Skeletal muscle tissue (tissue), 4 donors: ENCODE measurements around the gene TOM1L2. TPM values are rescaled to one million over a fixed set of nuclear protein-coding genes. Genes with fewer than 3 reads are reported as not detected.

ENCODE experiments used
- H3K27ac ChIP-seq: one replicate; pipeline ENCODE4 v1.7.0; 2013; ENCODE audit warnings: mild to moderate bottlenecking, low read depth, low read length, inconsistent platforms
- H3K27me3 ChIP-seq, 3 donors: one replicate each; pipeline ENCODE4 v1.7.0; 2013; ENCODE audit warnings: low read length in 3 of 3; ENCODE audit not compliant: control insufficient read depth in 3 of 3, insufficient read depth in 3 of 3
- H3K36me3 ChIP-seq, 3 donors: one replicate each; pipeline ENCODE4 v1.7.0; 2013; ENCODE audit warnings: low read length in 3 of 3; ENCODE audit not compliant: control insufficient read depth in 3 of 3, insufficient read depth in 3 of 3
- H3K4me1 ChIP-seq, 3 donors: one replicate each; pipeline ENCODE4 v1.7.0; 2013; ENCODE audit warnings: low read length in 3 of 3, mild to moderate bottlenecking in 3 of 3; ENCODE audit not compliant: control insufficient read depth in 3 of 3, insufficient read depth in 3 of 3
- H3K4me3 ChIP-seq, 3 donors: one replicate each; pipeline ENCODE4 v1.7.0; 2013; ENCODE audit warnings: low read length in 3 of 3
- H3K9ac ChIP-seq, 3 donors: one replicate each; pipeline ENCODE4 v1.7.0; 2013; ENCODE audit warnings: low read length in 3 of 3, mild to moderate bottlenecking in 3 of 3, moderate library complexity in 2 of 3, low read depth in 1 of 3
- H3K9me3 ChIP-seq, 3 donors: one replicate each; pipeline ENCODE4 v1.7.0; 2013; ENCODE audit warnings: low read length in 3 of 3; ENCODE audit not compliant: control insufficient read depth in 3 of 3
- total RNA-seq: library from RNA; depleted of rRNA; stranded (reverse); fragments of >200 nt; gene quantifications from one replicate; pipeline ENCODE4 v1.2.3, GENCODE V29; 2014
- donor health status: Osteomylitis.

TOM1L2 gene
- total RNA-seq, 1 donor from 2014 or later: 14.1 TPM

- Histone ChIP-seq H3K27ac (no peak overlapping the region), H3K27me3 (no peaks in the 10 kb centered on the region), H3K4me3 (no peak overlapping the region), H3K36me3 (peaks cover 0 to 5% (median 0%) of the 10 kb centered on the region in 3 donors), H3K4me1 (peaks cover 10 to 23% (median 13%) of the 10 kb centered on the region in 3 donors), H3K9ac (no peak overlapping the region), H3K9me3 (no peaks in the 10 kb centered on the region)
Observed at GRCh38 chr17:17950347-17950746, 21.9 kb downstream of the TOM1L2 start.

- H3K27me3 ChIP-seq: no peaks in the 10 kb centered on the region
- H3K4me3 ChIP-seq: no peak overlapping the region
- H3K9me3 ChIP-seq: no peaks in the 10 kb centered on the region
- H3K36me3 ChIP-seq: peaks cover 0 to 2% (median 0%) of the 10 kb centered on the region in 3 donors
- no peak overlapping the region for H3K27ac ChIP-seq
- peaks cover 26 to 39% (median 30%) of the 10 kb centered on the region in 3 donors for H3K4me1 ChIP-seq
- H3K9ac ChIP-seq: no peak overlapping the region
Observed at GRCh38 chr17:17947966-17948365, 24.2 kb downstream of the TOM1L2 start.

GRCh38 chr17:17947309-17947708, 24.9 kb downstream of the TOM1L2 start:
- Histone ChIP-seq H3K27ac (no peak overlapping the region), H3K27me3 (no peaks in the 10 kb centered on the region), H3K9me3 (no peaks in the 10 kb centered on the region), H3K4me1 (peaks cover 31 to 45% (median 32%) of the 10 kb centered on the region in 3 donors), H3K36me3 (peaks cover 0 to 2% (median 0%) of the 10 kb centered on the region in 3 donors), H3K4me3 (no peak overlapping the region), H3K9ac (no peak overlapping the region)

- no peak overlapping the region for H3K4me3 ChIP-seq
- no peaks in the 10 kb centered on the region for H3K27me3 ChIP-seq
- peaks cover 32 to 54% (median 35%) of the 10 kb centered on the region in 3 donors for H3K4me1 ChIP-seq
- H3K9ac ChIP-seq: no peak overlapping the region
- peaks cover 0 to 2% (median 0%) of the 10 kb centered on the region in 3 donors for H3K36me3 ChIP-seq
- no peak overlapping the region for H3K27ac ChIP-seq
- H3K9me3 ChIP-seq: no peaks in the 10 kb centered on the region
Observed at GRCh38 chr17:17946093-17946492, 26.1 kb downstream of the TOM1L2 start.

- H3K9me3 ChIP-seq: no peaks in the 10 kb centered on the region
Observed at GRCh38 chr17:17944743-17945142, 27.5 kb downstream of the TOM1L2 start.

GRCh38 chr17:17944242-17944641, 28.0 kb downstream of the TOM1L2 start:
- Histone ChIP-seq H3K4me1 (peaks cover 39 to 67% (median 43%) of the 10 kb centered on the region in 3 donors), H3K27ac (no peak overlapping the region), H3K9me3 (no peaks in the 10 kb centered on the region), H3K36me3 (peaks cover 0 to 2% (median 0%) of the 10 kb centered on the region in 3 donors), H3K9ac (no peak overlapping the region), H3K27me3 (no peaks in the 10 kb centered on the region), H3K4me3 (no peak overlapping the region)

More at GRCh38 chr17:17944743-17945142, 27.5 kb downstream of the TOM1L2 start:
- Histone ChIP-seq H3K36me3 (peaks cover 0 to 2% (median 0%) of the 10 kb centered on the region in 3 donors), H3K9ac (no peak overlapping the region), H3K27ac (no peak overlapping the region), H3K4me1 (peaks cover 39 to 65% (median 43%) of the 10 kb centered on the region in 3 donors), H3K27me3 (no peaks in the 10 kb centered on the region), H3K4me3 (no peak overlapping the region)

- no peaks in the 10 kb centered on the region for H3K27me3 ChIP-seq
- H3K9me3 ChIP-seq: no peaks in the 10 kb centered on the region
- no peak overlapping the region for H3K9ac ChIP-seq
- H3K36me3 ChIP-seq: peaks cover 0 to 2% (median 0%) of the 10 kb centered on the region in 3 donors
- peak overlapping the region in 1 of 3 donors; percentile 29 for H3K4me3 ChIP-seq
- H3K4me1 ChIP-seq: peaks cover 39 to 73% (median 44%) of the 10 kb centered on the region in 3 donors
- peak overlapping the region; percentile 27 for H3K27ac ChIP-seq
Observed at GRCh38 chr17:17943281-17943984, 28.8 kb downstream of the TOM1L2 start.

GRCh38 chr17:17942846-17943245, 29.4 kb downstream of the TOM1L2 start:
- H3K36me3 ChIP-seq: peaks cover 0 to 2% (median 0%) of the 10 kb centered on the region in 3 donors
- no peaks in the 10 kb centered on the region for H3K9me3 ChIP-seq
- H3K4me1 ChIP-seq: peaks cover 40 to 79% (median 50%) of the 10 kb centered on the region in 3 donors
- H3K9ac ChIP-seq: peak overlapping the region in 1 of 3 donors; percentile 26
- H3K4me3 ChIP-seq: peak overlapping the region in 1 of 3 donors; percentile 29
- H3K27ac ChIP-seq: peak overlapping the region; percentile 27
- no peaks in the 10 kb centered on the region for H3K27me3 ChIP-seq

GRCh38 chr17:17941015-17941414, 31.2 kb downstream of the TOM1L2 start:
- Histone ChIP-seq H3K36me3 (peaks cover 0 to 2% (median 0%) of the 10 kb centered on the region in 3 donors), H3K9me3 (no peaks in the 10 kb centered on the region), H3K4me3 (no peak overlapping the region), H3K4me1 (peaks cover 44 to 81% (median 55%) of the 10 kb centered on the region in 3 donors), H3K27me3 (no peaks in the 10 kb centered on the region), H3K9ac (no peak overlapping the region), H3K27ac (no peak overlapping the region)

- H3K27ac ChIP-seq: no peak overlapping the region
- no peak overlapping the region for H3K4me3 ChIP-seq
- peaks cover 46 to 86% (median 57%) of the 10 kb centered on the region in 3 donors for H3K4me1 ChIP-seq
- H3K9ac ChIP-seq: peak overlapping the region in 2 of 3 donors; percentile 22 to 47
- no peaks in the 10 kb centered on the region for H3K27me3 ChIP-seq
- peaks cover 0 to 2% (median 0%) of the 10 kb centered on the region in 3 donors for H3K36me3 ChIP-seq
- no peaks in the 10 kb centered on the region for H3K9me3 ChIP-seq
Observed at GRCh38 chr17:17940441-17940911, 31.7 kb downstream of the TOM1L2 start.
